Thyroid gland (tissue), 4 donors: Measurements from ENCODE around the gene NATD1. TPM values are rescaled to one million over a fixed set of nuclear protein-coding genes. Genes with fewer than 3 reads are reported as not detected.
"Not testable (repeated sequence)": the region's sequence is repeated elsewhere in the genome, so short reads cannot be mapped to it uniquely, and the experiment has no call there.

Experiments
- DNase-seq, 2 donors: peaks; one replicate each; pipeline ENCODE4 v3.0.0-alpha.2; 2019
- H3K27ac ChIP-seq, 3 donors: fragments of 200-600 bp; sonication (generic); 1 replicate in 2 of 3; 2 replicates in 1 of 3; pipeline ENCODE4 v1.5.1; 2016 to 2019; ENCODE audit warnings: mild to moderate bottlenecking in 1 of 3, moderate library complexity in 1 of 3
- H3K27me3 ChIP-seq: fragments of 200-600 bp; sonication (generic); one replicate; pipeline ENCODE4 v1.5.1; 2019
- H3K36me3 ChIP-seq, 2 donors: fragments of 200-600 bp; sonication (generic); one replicate each; pipeline ENCODE4 v1.5.1; 2016 to 2019
- H3K4me1 ChIP-seq, 2 donors: fragments of 200-600 bp; sonication (generic); one replicate each; pipeline ENCODE4 v1.5.1; 2017 to 2019
- H3K4me3 ChIP-seq, 3 donors: fragments of 200-600 bp; sonication (generic); replicated peaks in 1 of 3; 1 replicate in 2 of 3; 2 replicates in 1 of 3; pipeline ENCODE4 v1.5.1; 2016; ENCODE audit warnings: mild to moderate bottlenecking in 1 of 3
- H3K9me3 ChIP-seq: fragments of 200-600 bp; sonication (generic); one replicate; pipeline ENCODE4 v1.5.1; 2017
- CTCF ChIP-seq, 6 experiments: fragments of 200-600 bp in 3 of 6; fragments of 450-650 bp in 3 of 6; sonication (generic) in 3 of 6; IDR thresholded peaks; one replicate each; pipeline ENCODE4 v1.5.1; 2016 to 2019; ENCODE audit warnings: antibody characterized with exemption in 6 of 6, mild to moderate bottlenecking in 2 of 6, inconsistent platforms in 1 of 6, moderate library complexity in 1 of 6
- POLR2A ChIP-seq, 2 donors: fragments of 450-650 bp; IDR thresholded peaks; one replicate each; pipeline ENCODE4 v1.6.1; 2017; ENCODE audit warnings: antibody characterized with exemption in 2 of 2, mild to moderate bottlenecking in 2 of 2, moderate library complexity in 1 of 2
- WGBS, 2 donors: methylation state at CpG; one replicate each; pipeline ENCODE4 v1.1.5; 2017; 5-methylcytosine and 5-hydroxymethylcytosine counted together
- intact Hi-C: fragments of 100-400 bp; cut with DNase I; formaldehyde crosslinking; loops from one replicate; pipeline ENCODE4 v1.15.1; 2023
- total RNA-seq, 4 donors: library from RNA; depleted of rRNA; stranded (reverse); fragments of >200 nt; gene quantifications; one replicate each; pipeline ENCODE4 v1.2.3, GENCODE V29; 2016

The NATD1 gene
- total RNA-seq, 4 donors from 2014 or later, result 18.6 to 34.1 (median 21.2) TPM

- H3K9me3 ChIP-seq, result no peaks in the 10 kb centered on the region
- DNase-seq, result peak in 1 of 2 donors; percentile 75
- H3K36me3 ChIP-seq, result no peaks in the 10 kb centered on the region
- WGBS, 2 donors, result 65 to 75% methylated on average over 4 of the region's 4 CpGs
- H3K27ac ChIP-seq, result peak overlapping the region; percentile 38 to 80 (median 39)
- H3K27me3 ChIP-seq, result no peaks in the 10 kb centered on the region
- no peak for TF ChIP-seq CTCF (IDR thresholded peaks at IDR 0.05)
- TF ChIP-seq POLR2A (IDR thresholded peaks at IDR 0.05), result no peak
- intact Hi-C loops, result no loop called here
- H3K4me3 ChIP-seq, result no peak overlapping the region
- H3K4me1 ChIP-seq, result peaks cover 9 to 12% of the 10 kb centered on the region in 2 donors
Observed at GRCh38 chr17:21228111-21228510, 25.1 kb downstream of the NATD1 start.

GRCh38 chr17:21227277-21227676, 25.9 kb downstream of the NATD1 start:
- Histone ChIP-seq H3K4me1 (peaks cover 9 to 12% of the 10 kb centered on the region in 2 donors), H3K27ac (peak overlapping the region in 2 of 3 donors; percentile 39 to 80)
- H3K4me3 ChIP-seq, DNase-seq, H3K9me3 ChIP-seq, H3K27me3 ChIP-seq, intact Hi-C loops, H3K36me3 ChIP-seq: not testable (repeated sequence)
- 89 to 93% methylated on average over 11 of the region's 11 CpGs for WGBS, 2 donors

- no peaks in the 10 kb centered on the region for H3K27me3 ChIP-seq
- no peaks in the 10 kb centered on the region for H3K9me3 ChIP-seq
- H3K36me3 ChIP-seq, result no peaks in the 10 kb centered on the region
- no peak overlapping the region for H3K4me3 ChIP-seq
- TF ChIP-seq CTCF (IDR thresholded peaks at IDR 0.05), result no peak
- TF ChIP-seq POLR2A (IDR thresholded peaks at IDR 0.05), result no peak
- WGBS, 2 donors, result 85% methylated on average over 5 to 6 of the region's 6 CpGs
- intact Hi-C loops, result no loop called here
- H3K4me1 ChIP-seq, result peaks cover 4 to 7% of the 10 kb centered on the region in 2 donors
- DNase-seq, result peak in 1 of 2 donors; percentile 42
- no peak overlapping the region for H3K27ac ChIP-seq
Observed at GRCh38 chr17:21223086-21223485, 30.1 kb downstream of the NATD1 start.

- Histone ChIP-seq H3K4me3 (no peak overlapping the region), H3K27ac (no peak overlapping the region), H3K36me3 (no peaks in the 10 kb centered on the region), H3K9me3 (no peaks in the 10 kb centered on the region), H3K4me1 (peaks cover 8 to 12% of the 10 kb centered on the region in 2 donors), H3K27me3 (no peaks in the 10 kb centered on the region)
- WGBS, 2 donors, result 85 to 86% methylated on average over 3 of the region's 3 CpGs
- TF ChIP-seq CTCF (IDR thresholded peaks at IDR 0.05), result no peak
- TF ChIP-seq POLR2A (IDR thresholded peaks at IDR 0.05), result no peak
- no peak for DNase-seq
- intact Hi-C loops, result loop anchor here (10.0 kb wide), 1 partner anchor 94 kb away; the partner anchor contains the start of gene DHRS7B
Observed at GRCh38 chr17:21218831-21219380, 34.3 kb downstream of the NATD1 start.

- no peak for TF ChIP-seq POLR2A (IDR thresholded peaks at IDR 0.05)
- TF ChIP-seq CTCF (IDR thresholded peaks at IDR 0.05), result no peak
- 83 to 85% methylated on average over 3 of the region's 3 CpGs for WGBS, 2 donors
- no peak for DNase-seq
- no peaks in the 10 kb centered on the region for H3K27me3 ChIP-seq
- no peak overlapping the region for H3K4me3 ChIP-seq
- no peaks in the 10 kb centered on the region for H3K36me3 ChIP-seq
- peaks cover 11 to 14% of the 10 kb centered on the region in 2 donors for H3K4me1 ChIP-seq
- no peak overlapping the region for H3K27ac ChIP-seq
- no peaks in the 10 kb centered on the region for H3K9me3 ChIP-seq
- intact Hi-C loops, result loop anchor here (10.0 kb wide), 1 partner anchor 93 kb away; the partner anchor contains the start of gene DHRS7B
Observed at GRCh38 chr17:21218101-21218500, 35.1 kb downstream of the NATD1 start.
